GM18502 (cell line): Measurements from ENCODE around the gene PHOX2A.
"Not testable (repeated sequence)": the region's sequence is repeated elsewhere in the genome, so short reads cannot be mapped to it uniquely, and the experiment has no call there.

Experiments used
- ATAC-seq: cut with Tn5 transposase; IDR thresholded peaks from one replicate; pipeline ENCODE4 v1.9.1; 2021; ENCODE audit warnings: mild to moderate bottlenecking; ENCODE audit not compliant: unreplicated experiment, poor library complexity

The PHOX2A gene

GRCh38 chr11:72224564-72225410 is 19.2 kb downstream of the PHOX2A start, which contains the start of gene INPPL1:
Gene INPPL1, plus strand, starts transcription at chr11:72224767. Its CDS starts 218 bp downstream, at chr11:72224985.
- no peak for ATAC-seq

GRCh38 chr11:72223615-72224563 is 20.1 kb downstream of the PHOX2A start:
- ATAC-seq: peak; percentile 55

- ATAC-seq: peak; percentile 69
Observed at GRCh38 chr11:72222907-72223614, 20.9 kb downstream of the PHOX2A start.

GRCh38 chr11:72222106-72222891 is 21.7 kb downstream of the PHOX2A start:
- ATAC-seq: no peak

GRCh38 chr11:72221386-72222075 is 22.4 kb downstream of the PHOX2A start:
- ATAC-seq: no peak

- no peak for ATAC-seq
Observed at GRCh38 chr11:72220696-72221363, 23.1 kb downstream of the PHOX2A start.

- no peak for ATAC-seq
Observed at GRCh38 chr11:72218251-72218745, 25.7 kb downstream of the PHOX2A start.

GRCh38 chr11:72217841-72218240 is 26.1 kb downstream of the PHOX2A start:
- no peak for ATAC-seq

- no peak for ATAC-seq
Observed at GRCh38 chr11:72216638-72217037, 27.3 kb downstream of the PHOX2A start, which contains the start of gene FOLR2. Gene FOLR2, plus strand, starts transcription at chr11:72216794. Its CDS starts 1,791 bp downstream, at chr11:72218585.

GRCh38 chr11:72209101-72209500 is 34.9 kb downstream of the PHOX2A start:
- no peak for ATAC-seq

GRCh38 chr11:72208281-72208680 is 35.7 kb downstream of the PHOX2A start:
- no peak for ATAC-seq

- not testable (repeated sequence) for ATAC-seq
Observed at GRCh38 chr11:72206794-72207193, 37.2 kb downstream of the PHOX2A start.

- ATAC-seq: no peak
Observed at GRCh38 chr11:72204886-72205285, 39.1 kb downstream of the PHOX2A start.

- no peak for ATAC-seq
Observed at GRCh38 chr11:72203163-72203562, 40.8 kb downstream of the PHOX2A start.

GRCh38 chr11:72202571-72202970 is 41.4 kb downstream of the PHOX2A start:
- no peak for ATAC-seq

- ATAC-seq: not testable (repeated sequence)
Observed at GRCh38 chr11:72201445-72201844, 42.5 kb downstream of the PHOX2A start.

- ATAC-seq: no peak
Observed at GRCh38 chr11:72195518-72196270, 48.3 kb downstream of the PHOX2A start.
